Type B pancreatic cell (in vitro differentiated cells): ENCODE results near the gene SPRED3. TPM values are rescaled to one million over a fixed set of nuclear protein-coding genes. Genes with fewer than 3 reads are reported as not detected.
"Not testable (repeated sequence)": the region's sequence is repeated elsewhere in the genome, so short reads cannot be mapped to it uniquely, and the experiment has no call there.

Experiments used
- DNase-seq: peaks from one replicate; pipeline ENCODE4 v3.0.0; 2021; ENCODE audit warnings: mixed read lengths; ENCODE audit not compliant: unreplicated experiment; ENCODE audit errors: extremely low spot score
- H3K27ac Mint-ChIP-seq: 2 replicates; pipeline ENCODE4 v1.8.0; 2021; ENCODE audit warnings: mild to moderate bottlenecking, mixed read lengths
- H3K27me3 Mint-ChIP-seq: 2 replicates; pipeline ENCODE4 v1.8.0; 2021; ENCODE audit warnings: mixed read lengths
- H3K36me3 Mint-ChIP-seq: 2 replicates; pipeline ENCODE4 v1.8.0; 2021; ENCODE audit warnings: mixed read lengths
- H3K4me1 Mint-ChIP-seq: one replicate; pipeline ENCODE4 v1.8.0; 2021; ENCODE audit warnings: mixed read lengths; ENCODE audit not compliant: unreplicated experiment
- H3K4me3 Mint-ChIP-seq: 2 replicates; pipeline ENCODE4 v1.8.0; 2021; ENCODE audit warnings: mild to moderate bottlenecking, mixed read lengths
- H3K9me3 Mint-ChIP-seq: 2 replicates; pipeline ENCODE4 v1.8.0; 2021; ENCODE audit warnings: mixed read lengths
- CTCF ChIP-seq: fragments of 200-600 bp; sonication (generic); conservative IDR thresholded peaks from 2 replicates; pipeline ENCODE4 v1.5.0; 2021; ENCODE audit warnings: antibody characterized with exemption, mild to moderate bottlenecking
- long read RNA-seq: library from polyadenylated mRNA; unstranded; transcript quantifications from one replicate; pipeline ENCODE4 v2.0.0, GENCODE V29; 2020
- total RNA-seq: library from RNA; stranded (reverse); gene quantifications from 2 replicates; pipeline ENCODE4 v1.2.1, GENCODE V29; 2021; ENCODE audit warnings: low replicate concordance

SPRED3 gene
- total RNA-seq, result 4.2 and 5.5 TPM in 2 replicates
- long read RNA-seq, result 0 reads

- Mint-ChIP-seq H3K9me3 (no peaks in the 10 kb centered on the region), H3K36me3 (peaks cover 11% of the 10 kb centered on the region), H3K4me1 (peaks cover 9% of the 10 kb centered on the region), H3K4me3 (peak within 1 kb of the TSS; percentile 95), H3K27ac (peak within 1 kb of the TSS; percentile 90), H3K27me3 (peaks cover 38% of the 10 kb centered on the region)
- no peak for DNase-seq
- TF ChIP-seq CTCF, result no peak
Measured at GRCh38 chr19:38388349-38389100, at the start of gene SPRED3. Gene SPRED3 (plus strand): TSS chr19:38388697. CDS start chr19:38390303, 1,606 bp downstream.

GRCh38 chr19:38339011-38339410 is 49.5 kb upstream of the SPRED3 start:
- Mint-ChIP-seq H3K4me3 (peak overlapping the region; percentile 81), H3K4me1 (peaks cover 11% of the 10 kb centered on the region), H3K27ac (peak overlapping the region; percentile 89)
- not testable (repeated sequence) for DNase-seq, H3K27me3 Mint-ChIP-seq, H3K36me3 Mint-ChIP-seq, H3K9me3 Mint-ChIP-seq

GRCh38 chr19:38340927-38341326 is 47.6 kb upstream of the SPRED3 start:
- no peaks in the 10 kb centered on the region for H3K9me3 Mint-ChIP-seq
- peaks cover 11% of the 10 kb centered on the region for H3K4me1 Mint-ChIP-seq
- no peaks in the 10 kb centered on the region for H3K27me3 Mint-ChIP-seq
- peaks cover 3% of the 10 kb centered on the region for H3K36me3 Mint-ChIP-seq
- TF ChIP-seq CTCF, result no peak
- no peak overlapping the region for H3K27ac Mint-ChIP-seq
- H3K4me3 Mint-ChIP-seq, result no peak overlapping the region
- no peak for DNase-seq

GRCh38 chr19:38346837-38347236 is 41.7 kb upstream of the SPRED3 start:
- H3K27me3 Mint-ChIP-seq, result no peaks in the 10 kb centered on the region
- H3K4me1 Mint-ChIP-seq, result no peaks in the 10 kb centered on the region
- DNase-seq, result no peak
- H3K36me3 Mint-ChIP-seq, result no peaks in the 10 kb centered on the region
- H3K9me3 Mint-ChIP-seq, result no peaks in the 10 kb centered on the region
- no peak for TF ChIP-seq CTCF
- H3K4me3 Mint-ChIP-seq, result no peak overlapping the region
- no peak overlapping the region for H3K27ac Mint-ChIP-seq

- Mint-ChIP-seq H3K36me3 (no peaks in the 10 kb centered on the region), H3K27me3 (peaks cover 2% of the 10 kb centered on the region), H3K27ac (no peak overlapping the region), H3K4me1 (no peaks in the 10 kb centered on the region), H3K9me3 (no peaks in the 10 kb centered on the region), H3K4me3 (no peak overlapping the region)
- no peak for DNase-seq
- TF ChIP-seq CTCF, result no peak
Measured at GRCh38 chr19:38350883-38351282, 37.6 kb upstream of the SPRED3 start.

- DNase-seq, result no peak
- no peak overlapping the region for H3K4me3 Mint-ChIP-seq
- no peaks in the 10 kb centered on the region for H3K9me3 Mint-ChIP-seq
- H3K27ac Mint-ChIP-seq, result no peak overlapping the region
- no peaks in the 10 kb centered on the region for H3K36me3 Mint-ChIP-seq
- H3K27me3 Mint-ChIP-seq, result peaks cover 13% of the 10 kb centered on the region
- H3K4me1 Mint-ChIP-seq, result no peaks in the 10 kb centered on the region
- no peak for TF ChIP-seq CTCF
Measured at GRCh38 chr19:38351865-38352395, 36.6 kb upstream of the SPRED3 start.
